Retina (tissue), 1 donor: Measurements from ENCODE around the gene TUBE1.
A peak's percentile ranks its signal among the peaks of the same experiment; 100 is the strongest.
"Not testable (repeated sequence)": the region's sequence is repeated elsewhere in the genome, so short reads cannot be mapped to it uniquely, and the experiment has no call there.

ENCODE experiments used
- DNase-seq: peaks from one replicate; pipeline ENCODE4 v3.0.0-alpha.2; 2016

TUBE1 gene

GRCh38 chr6:112087136-112087911 is at the start of gene TUBE1, which contains the start of gene FAM229B:
Gene TUBE1 (minus strand): TSS chr6:112087482. CDS start chr6:112087434, 48 bp downstream.
Gene FAM229B (plus strand): TSS chr6:112087591. CDS start chr6:112099284, 11,693 bp downstream.
- DNase-seq = peak; percentile 95

GRCh38 chr6:112130878-112131277 is 43.6 kb upstream of the TUBE1 start:
- DNase-seq = no peak

DNA sequence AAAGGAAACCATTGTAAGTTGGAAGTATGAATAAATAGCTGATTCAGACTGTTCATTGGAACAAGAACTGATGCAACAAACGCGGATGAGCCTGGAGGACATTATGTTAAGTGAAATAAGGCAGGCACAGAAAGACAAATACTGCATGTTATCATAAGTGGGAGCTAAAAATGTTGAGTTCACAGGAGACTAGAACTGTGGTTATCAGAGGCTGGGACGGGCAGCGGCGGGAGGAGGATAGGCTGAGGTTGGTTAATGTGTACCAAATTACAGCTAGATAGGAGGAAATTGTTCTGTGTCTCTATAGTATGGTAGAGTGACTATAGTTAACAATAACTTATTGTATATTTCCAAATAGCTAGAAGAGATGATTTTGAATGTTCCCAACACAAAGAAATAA is 40.9 kb upstream of the TUBE1 start:
- DNase-seq = no peak

DNA sequence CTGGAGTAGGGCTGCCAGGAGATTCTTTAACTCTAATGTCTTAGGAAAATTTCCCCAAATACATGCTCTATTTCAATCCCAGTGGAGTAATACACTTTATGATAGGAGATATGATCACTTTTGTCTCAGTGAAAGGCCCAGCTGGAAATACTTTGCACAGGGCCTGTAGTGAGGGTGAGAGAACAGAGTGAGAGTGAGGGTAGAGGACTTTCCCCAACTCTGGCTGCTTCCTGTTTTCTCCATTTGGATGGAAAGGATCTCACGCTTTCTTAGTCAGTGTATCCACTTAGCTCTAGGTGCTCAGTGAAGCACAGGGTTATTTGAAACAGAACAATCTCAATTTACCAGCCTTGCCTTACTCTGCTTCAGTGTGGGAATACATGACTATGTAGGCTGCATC is 36.7 kb upstream of the TUBE1 start:
- no peak for DNase-seq

GRCh38 chr6:112122756-112123155 is 35.5 kb upstream of the TUBE1 start:
- no peak for DNase-seq

GRCh38 chr6:112118034-112118433 is 30.8 kb upstream of the TUBE1 start:
- DNase-seq = no peak

GRCh38 chr6:112117554-112117953 is 30.3 kb upstream of the TUBE1 start:
- no peak for DNase-seq

DNA sequence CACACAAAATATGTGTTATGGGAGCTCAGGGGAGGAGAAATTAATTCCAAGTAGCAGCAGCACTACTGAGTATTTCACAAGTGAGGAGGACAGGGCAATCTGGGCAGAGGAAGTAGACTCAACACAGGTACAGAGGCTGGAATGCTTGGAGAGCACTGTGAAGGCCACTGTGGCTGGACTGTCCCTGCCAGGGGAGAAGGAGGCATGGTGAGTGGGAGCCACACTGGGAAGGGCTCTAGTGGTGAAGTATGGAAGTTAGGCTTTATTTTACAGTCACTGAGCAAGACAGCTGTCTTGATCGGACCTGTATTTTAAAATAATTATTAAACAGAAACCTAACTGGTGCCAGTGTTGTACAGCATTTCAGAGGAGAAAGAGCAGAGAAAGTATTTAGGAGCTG is 28.9 kb upstream of the TUBE1 start:
- no peak for DNase-seq

DNA sequence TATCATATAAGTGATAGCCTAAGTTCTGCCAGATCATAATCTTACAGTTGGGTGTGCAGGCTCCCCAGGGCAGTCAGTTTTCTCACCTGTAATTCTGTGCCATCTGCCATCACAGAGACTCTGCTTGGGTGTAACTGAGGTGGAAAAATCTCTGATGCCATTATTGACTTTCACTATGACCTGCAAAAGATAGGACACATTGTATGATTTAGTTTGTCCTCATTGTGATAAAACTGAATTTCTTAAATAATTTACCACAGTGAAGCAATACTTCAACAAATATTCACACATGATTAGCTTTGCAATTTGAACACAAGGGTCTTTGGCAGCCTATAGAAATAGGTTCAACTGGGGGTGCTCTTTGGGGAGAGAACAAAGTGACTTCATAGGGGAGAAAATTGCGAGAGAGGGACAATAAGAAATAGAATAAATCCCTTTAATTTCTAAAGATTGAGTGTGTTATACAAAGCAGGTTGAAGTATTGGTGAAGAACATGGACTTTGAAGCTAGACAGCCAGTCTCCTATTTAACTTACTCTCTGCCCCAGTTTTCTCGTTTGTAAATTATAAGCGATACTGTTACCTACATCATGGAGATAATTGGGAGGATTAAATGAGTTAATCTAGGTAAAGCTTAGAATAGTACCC is 27.4 kb upstream of the TUBE1 start:
- DNase-seq = no peak

DNA sequence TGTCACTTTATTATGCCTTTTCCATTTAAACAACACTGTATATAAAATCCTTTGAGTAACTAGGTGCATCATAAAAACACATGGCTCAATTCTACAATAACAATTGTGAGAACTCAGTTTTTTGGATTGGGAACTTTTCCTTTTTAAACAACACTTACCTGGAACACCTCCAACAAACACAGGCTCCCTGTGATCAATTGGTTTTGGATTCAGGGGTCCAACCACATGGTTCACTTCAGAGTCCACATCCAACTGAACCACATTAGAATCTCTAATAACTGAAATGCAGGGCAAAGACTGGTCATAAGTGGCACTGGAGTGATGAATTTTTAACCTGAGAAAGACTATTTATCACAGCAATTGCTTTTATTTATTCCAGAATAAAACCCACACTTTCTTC is 26.6 kb upstream of the TUBE1 start:
- no peak for DNase-seq

- no peak for DNase-seq
Measured at GRCh38 chr6:112113431-112113830, 26.1 kb upstream of the TUBE1 start.

- peak; percentile 36 for DNase-seq
Measured at GRCh38 chr6:112109262-112109661, 22.0 kb upstream of the TUBE1 start.

DNA sequence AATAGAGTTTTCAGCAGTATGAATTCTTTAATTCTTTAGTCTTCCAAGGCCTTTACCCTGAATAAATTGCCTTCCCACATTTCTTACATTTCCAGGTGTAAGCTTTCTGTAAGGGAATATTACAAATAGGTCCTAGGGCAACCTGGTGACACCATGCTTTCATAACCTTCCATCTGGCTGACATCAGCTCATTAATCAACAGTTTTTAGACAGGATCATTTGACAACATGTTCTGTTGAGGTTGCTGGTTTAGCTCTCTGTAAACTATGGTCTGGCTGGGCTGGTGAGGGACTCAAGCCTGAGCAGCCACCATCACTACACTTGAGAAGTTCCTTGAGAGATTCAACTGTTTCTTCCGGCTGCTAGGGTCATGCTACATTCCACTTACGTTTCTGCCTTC is 19.3 kb upstream of the TUBE1 start:
- no peak for DNase-seq

DNA sequence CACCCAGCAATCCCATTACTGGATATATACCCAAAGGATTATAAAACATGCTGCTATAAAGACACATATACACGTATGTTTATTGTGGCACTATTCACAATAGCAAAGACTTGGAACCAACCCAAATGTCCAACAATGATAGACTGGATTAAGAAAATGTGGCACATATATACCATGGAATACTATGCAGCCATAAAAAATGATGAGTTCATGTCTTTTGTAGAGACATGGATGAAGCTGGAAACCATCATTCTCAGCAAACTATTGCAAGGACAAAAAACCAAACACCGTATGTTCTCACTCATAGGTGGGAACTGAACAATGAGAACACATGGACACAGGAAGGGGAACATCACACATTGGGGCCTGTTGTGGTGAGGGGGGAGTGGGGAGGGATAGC is 18.7 kb upstream of the TUBE1 start:
- not testable (repeated sequence) for DNase-seq

DNA sequence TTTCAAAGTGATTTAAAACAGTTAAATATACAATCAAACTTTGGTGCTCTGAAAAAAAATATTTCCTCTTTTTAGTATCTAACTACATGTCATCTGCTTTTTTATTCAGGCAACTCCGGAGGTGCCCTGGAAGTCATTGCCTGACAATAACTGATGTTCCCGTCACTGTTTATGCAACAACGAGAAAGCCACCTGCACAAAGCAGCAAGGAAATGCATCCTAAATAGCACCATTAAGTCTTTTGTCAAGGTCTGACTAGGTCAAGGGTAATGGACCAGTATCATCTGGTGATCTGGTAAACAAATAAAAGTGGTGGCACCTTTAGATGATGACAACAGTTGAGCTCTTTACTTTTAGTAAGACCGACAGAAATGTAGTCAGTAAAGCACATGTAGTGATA is 13.3 kb upstream of the TUBE1 start:
- no peak for DNase-seq

GRCh38 chr6:112096901-112097300 is 9.6 kb upstream of the TUBE1 start:
- DNase-seq = no peak

DNA sequence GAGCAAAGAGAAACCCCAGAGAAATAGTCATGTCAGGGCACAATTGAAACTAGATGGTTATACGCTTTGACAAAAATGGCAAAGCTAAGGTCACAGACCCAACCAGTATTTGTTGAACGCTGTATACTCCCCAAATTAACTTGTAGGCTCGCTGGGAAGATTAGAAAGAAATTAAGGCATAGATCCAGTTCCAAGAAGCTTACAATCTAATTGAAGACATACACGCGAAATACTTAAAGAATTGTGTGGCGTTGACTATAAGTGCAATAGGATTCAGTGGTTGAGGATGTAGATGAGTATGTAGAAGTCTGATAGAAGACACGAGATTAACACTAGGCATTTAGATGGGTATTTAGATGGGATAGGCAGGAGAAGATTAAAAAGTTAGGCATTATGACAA is 634 bp upstream of the TUBE1 start:
- no peak for DNase-seq

- DNase-seq = no peak
Measured at GRCh38 chr6:112086744-112087135, 542 bp downstream of the TUBE1 start.

GRCh38 chr6:112085286-112086065 is 1.8 kb downstream of the TUBE1 start:
- DNase-seq = no peak

DNA sequence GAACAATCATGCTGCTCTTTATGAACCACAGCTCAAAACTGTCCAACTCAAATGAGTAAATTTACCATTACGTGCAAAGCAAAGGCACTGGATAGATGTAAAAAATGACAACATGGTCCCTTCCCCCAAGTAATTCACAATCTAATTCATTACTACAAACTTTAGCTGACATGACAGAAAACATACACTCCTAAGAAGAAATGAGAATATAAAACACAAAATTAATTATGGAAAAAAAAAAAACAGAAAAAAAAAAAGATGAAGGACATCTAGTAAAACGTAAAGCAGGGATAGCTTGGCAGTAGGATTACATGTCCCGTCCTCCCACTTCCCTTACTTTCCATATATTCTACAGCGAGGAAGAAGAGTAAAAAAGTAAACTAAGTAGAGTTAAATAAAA is 5.7 kb downstream of the TUBE1 start:
- DNase-seq = no peak

DNA sequence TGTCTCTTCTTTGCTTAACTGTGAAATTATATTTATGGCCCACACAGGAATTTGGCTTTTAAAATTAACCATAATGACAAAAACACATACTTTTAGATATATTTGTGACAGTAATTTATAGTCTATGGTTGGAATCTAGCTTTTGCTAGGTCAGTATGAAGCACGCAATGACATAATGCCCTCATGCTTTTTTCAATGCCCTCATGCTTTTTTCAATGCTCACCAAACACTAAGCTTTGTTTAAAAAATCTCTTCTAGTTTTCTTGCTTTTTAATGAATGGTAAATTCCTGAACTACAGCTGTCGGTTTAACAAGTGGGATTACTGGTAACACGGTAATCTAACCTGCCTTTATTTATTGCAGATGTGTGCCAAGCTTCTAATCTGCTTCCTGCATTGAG is 20.7 kb downstream of the TUBE1 start:
- DNase-seq = no peak

GRCh38 chr6:112065426-112065986 is 21.8 kb downstream of the TUBE1 start:
- DNase-seq = no peak

DNA sequence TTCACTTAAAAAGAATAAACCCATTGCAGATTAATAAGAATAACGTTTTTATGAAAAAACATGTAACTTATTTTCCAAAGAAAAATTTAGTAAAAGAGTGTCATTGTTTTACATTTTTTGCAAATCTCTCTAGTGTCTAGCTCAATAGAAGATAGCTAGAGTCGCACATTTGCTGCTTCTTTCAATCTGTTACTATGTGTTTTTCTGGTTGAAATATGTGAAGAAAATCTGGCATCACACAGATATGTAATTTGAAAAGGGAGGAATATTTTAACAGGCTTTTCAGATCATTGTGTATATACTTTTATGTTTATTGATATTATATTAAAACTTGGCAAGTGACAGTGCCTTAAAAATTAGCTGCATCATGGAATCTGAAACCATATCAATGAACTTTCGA is 24.3 kb downstream of the TUBE1 start:
- no peak for DNase-seq
